Measurements from ENCODE around the gene HAUS3. TPM values are rescaled to one million over a fixed set of nuclear protein-coding genes. Genes with fewer than 3 reads are reported as not detected.
A peak's percentile ranks its signal among the peaks of the same experiment; 100 is the strongest.

Gene HAUS3
- total RNA-seq, 1 donor from 2014 or later = 24.4 TPM

- H3K4me3 ChIP-seq = no peak overlapping the region
- H3K79me2 ChIP-seq (ENCODE audit: low read depth) = no peaks in the 10 kb centered on the region
- no peaks in the 10 kb centered on the region for H3K9me3 Mint-ChIP-seq
- no peak overlapping the region for H3K4me3 Mint-ChIP-seq
- no peak overlapping the region for H3K27ac ChIP-seq
- H3K4me2 ChIP-seq = no peak overlapping the region
- no peaks in the 10 kb centered on the region for H3K36me3 Mint-ChIP-seq
- peaks cover 2% of the 10 kb centered on the region for H3K27me3 Mint-ChIP-seq (ENCODE audit: insufficient read depth, low read depth)
- no peaks in the 10 kb centered on the region for H4K20me1 ChIP-seq (ENCODE audit: low read depth)
- no peak overlapping the region for H3K27ac Mint-ChIP-seq
- peaks cover 10% of the 10 kb centered on the region for H3K4me1 ChIP-seq
- DNase-seq (ENCODE audit: low spot score) = no peak
- peaks cover 20% of the 10 kb centered on the region for H3K4me1 Mint-ChIP-seq
- no peak overlapping the region for H2AFZ ChIP-seq (replicated peaks)
- H3K27me3 ChIP-seq = no peaks in the 10 kb centered on the region
- H3F3A ChIP-seq (ENCODE audit: low read depth) = no peaks in the 10 kb centered on the region
- H3K36me3 ChIP-seq = no peaks in the 10 kb centered on the region
- H3K9me3 ChIP-seq (ENCODE audit: low read depth) = no peaks in the 10 kb centered on the region
- no peak for TF ChIP-seq EZH2phosphoT487 (IDR thresholded peaks at IDR 0.05)
- no peak for TF ChIP-seq CTCF (IDR thresholded peaks at IDR 0.05)
- no peak for TF ChIP-seq EZH2 (IDR thresholded peaks at IDR 0.05)
- H3K9ac ChIP-seq = no peak overlapping the region
Measured at GRCh38 chr4:2272828-2273120, 30.9 kb upstream of the HAUS3 start.

GRCh38 chr4:2272026-2272827 is 30.3 kb upstream of the HAUS3 start:
- peak overlapping the region; percentile 60 for H3K27ac Mint-ChIP-seq
- H3K4me3 Mint-ChIP-seq = no peak overlapping the region

GRCh38 chr4:2271279-2272025 is 29.5 kb upstream of the HAUS3 start:
- H3K79me2 ChIP-seq (ENCODE audit: low read depth) = no peaks in the 10 kb centered on the region
- peaks cover 20% of the 10 kb centered on the region for H3K4me1 Mint-ChIP-seq
- no peaks in the 10 kb centered on the region for H4K20me1 ChIP-seq (ENCODE audit: low read depth)
- no peak for TF ChIP-seq CTCF (IDR thresholded peaks at IDR 0.05)
- no peak for TF ChIP-seq EZH2phosphoT487 (IDR thresholded peaks at IDR 0.05)
- no peak for TF ChIP-seq EZH2 (IDR thresholded peaks at IDR 0.05)
- no peaks in the 10 kb centered on the region for H3K9me3 ChIP-seq (ENCODE audit: low read depth)
- no peak overlapping the region for H3K27ac Mint-ChIP-seq
- DNase-seq (ENCODE audit: low spot score) = no peak
- no peak overlapping the region for H3K4me2 ChIP-seq
- H2AFZ ChIP-seq (replicated peaks) = no peak overlapping the region
- H3K36me3 Mint-ChIP-seq = no peaks in the 10 kb centered on the region
- peaks cover 2% of the 10 kb centered on the region for H3K27me3 Mint-ChIP-seq (ENCODE audit: insufficient read depth, low read depth)
- H3K27me3 ChIP-seq = no peaks in the 10 kb centered on the region
- H3K4me3 Mint-ChIP-seq = no peak overlapping the region
- no peak overlapping the region for H3K4me3 ChIP-seq
- H3K9ac ChIP-seq = no peak overlapping the region
- no peaks in the 10 kb centered on the region for H3F3A ChIP-seq (ENCODE audit: low read depth)
- no peaks in the 10 kb centered on the region for H3K36me3 ChIP-seq
- peaks cover 10% of the 10 kb centered on the region for H3K4me1 ChIP-seq
- H3K27ac ChIP-seq = no peak overlapping the region
- H3K9me3 Mint-ChIP-seq = no peaks in the 10 kb centered on the region

More at GRCh38 chr4:2272026-2272827, 30.3 kb upstream of the HAUS3 start:
- Histone ChIP-seq H3K4me3 (no peak overlapping the region), H3K36me3 (no peaks in the 10 kb centered on the region), H3K9me3 (ENCODE audit: low read depth) (no peaks in the 10 kb centered on the region), H3K4me1 (peaks cover 10% of the 10 kb centered on the region), H3K4me2 (no peak overlapping the region), H3K9ac (no peak overlapping the region), H2AFZ (replicated peaks) (no peak overlapping the region), H3K27ac (no peak overlapping the region), H3F3A (ENCODE audit: low read depth) (no peaks in the 10 kb centered on the region), H3K27me3 (no peaks in the 10 kb centered on the region), H3K79me2 (ENCODE audit: low read depth) (no peaks in the 10 kb centered on the region), H4K20me1 (ENCODE audit: low read depth) (no peaks in the 10 kb centered on the region)
- DNase-seq (ENCODE audit: low spot score) = no peak
- H3K9me3 Mint-ChIP-seq = no peaks in the 10 kb centered on the region
- no peak for TF ChIP-seq CTCF (IDR thresholded peaks at IDR 0.05)
- no peak for TF ChIP-seq EZH2phosphoT487 (IDR thresholded peaks at IDR 0.05)
- TF ChIP-seq EZH2 (IDR thresholded peaks at IDR 0.05) = no peak
- no peaks in the 10 kb centered on the region for H3K36me3 Mint-ChIP-seq
- H3K4me1 Mint-ChIP-seq = peaks cover 20% of the 10 kb centered on the region
- H3K27me3 Mint-ChIP-seq (ENCODE audit: insufficient read depth, low read depth) = peaks cover 2% of the 10 kb centered on the region

Measured in neural progenitor cell (in vitro differentiated cells).